ENCODE results near the gene PRR36.
"Not testable (repeated sequence)": the region's sequence is repeated elsewhere in the genome, so short reads cannot be mapped to it uniquely, and the experiment has no call there.

Gene PRR36

DNA sequence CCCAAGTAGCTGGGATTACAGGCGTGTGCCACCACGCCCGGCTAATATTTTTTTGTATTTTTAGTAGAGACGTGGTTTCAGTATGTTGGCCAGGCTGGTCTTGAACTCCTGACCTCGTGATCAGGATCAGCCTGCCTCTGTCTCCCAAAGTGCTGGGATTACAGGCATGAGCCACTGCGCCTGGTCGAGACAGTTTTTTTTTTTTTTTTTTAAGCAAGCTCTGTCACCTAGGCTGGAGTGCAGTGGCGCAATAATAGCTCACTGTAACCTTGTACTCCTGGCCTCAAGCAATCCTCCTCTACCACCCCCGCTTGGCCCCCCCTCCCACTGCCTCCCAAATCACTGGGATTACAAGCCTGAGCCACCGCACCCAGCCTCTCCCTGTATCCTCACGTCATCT, 23.1 kb upstream of the PRR36 start:
- DNase-seq = no peak

- no peak for DNase-seq
Measured at GRCh38 chr19:7895565-7895964, 21.4 kb upstream of the PRR36 start.

GRCh38 chr19:7894612-7895309, 20.6 kb upstream of the PRR36 start:
- no peak for DNase-seq

DNA sequence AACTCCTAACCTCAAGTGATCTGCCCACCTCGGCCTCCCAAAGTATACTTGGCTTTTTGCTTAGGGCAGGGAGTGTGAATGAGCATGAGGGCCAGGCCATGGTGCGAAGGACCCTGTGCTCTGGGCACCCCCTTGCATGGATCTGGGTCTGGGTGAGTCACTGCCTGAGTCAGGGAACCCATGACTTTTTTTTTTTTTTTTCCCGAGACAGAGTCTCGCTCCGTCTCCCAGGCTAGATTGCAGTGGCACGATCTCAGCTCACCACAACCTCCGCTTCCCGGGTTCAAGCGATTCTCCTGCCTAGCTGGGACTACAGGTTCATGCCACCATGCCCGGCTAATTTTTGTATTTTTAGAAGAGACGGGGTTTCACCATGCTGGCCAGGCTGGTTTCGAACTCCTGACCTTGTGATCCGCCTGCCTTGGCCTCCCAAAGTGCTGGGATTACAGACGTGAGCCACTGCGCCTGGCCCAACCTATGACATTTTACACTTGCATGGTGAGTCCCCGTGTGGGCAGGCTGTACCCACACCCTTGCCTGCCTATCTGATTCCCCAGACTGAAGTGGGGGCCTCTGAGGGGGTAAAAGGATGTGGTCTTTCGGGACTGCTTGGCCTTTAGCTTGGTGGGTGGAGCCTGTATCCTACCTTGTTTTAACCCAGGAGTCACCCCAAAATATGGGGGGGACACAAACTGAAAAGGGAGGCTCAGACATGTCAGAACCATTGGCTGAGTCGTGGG, 19.3 kb upstream of the PRR36 start:
- not testable (repeated sequence) for DNase-seq

DNA sequence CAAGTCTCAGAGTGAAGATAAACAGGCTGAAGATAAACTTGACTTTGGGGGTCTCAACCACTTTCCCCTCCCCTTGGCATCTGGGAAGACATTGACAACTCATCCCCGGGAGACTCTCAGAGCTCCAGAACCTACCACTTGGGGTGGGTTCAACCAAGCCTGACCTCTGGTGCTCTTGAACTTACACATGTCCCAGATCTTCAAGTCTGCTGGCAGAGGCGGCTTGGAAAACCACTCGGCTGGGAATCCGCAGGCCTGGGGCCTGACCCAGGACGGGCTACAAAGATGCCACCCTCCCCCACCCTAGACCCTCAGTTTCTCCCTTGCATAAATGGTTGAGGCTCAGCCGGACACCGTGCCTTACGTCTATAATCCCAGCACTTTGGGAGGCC, 14.6 kb upstream of the PRR36 start:
- no peak for DNase-seq

GRCh38 chr19:7888145-7888825, 14.1 kb upstream of the PRR36 start, which contains the start of gene LRRC8E:
TSS of gene LRRC8E (plus strand) at chr19:7888510. CDS start at chr19:7895604, 7,094 bp downstream.
- peak; percentile 76 for DNase-seq

GRCh38 chr19:7887408-7888144, 13.4 kb upstream of the PRR36 start:
- no peak for DNase-seq

DNA sequence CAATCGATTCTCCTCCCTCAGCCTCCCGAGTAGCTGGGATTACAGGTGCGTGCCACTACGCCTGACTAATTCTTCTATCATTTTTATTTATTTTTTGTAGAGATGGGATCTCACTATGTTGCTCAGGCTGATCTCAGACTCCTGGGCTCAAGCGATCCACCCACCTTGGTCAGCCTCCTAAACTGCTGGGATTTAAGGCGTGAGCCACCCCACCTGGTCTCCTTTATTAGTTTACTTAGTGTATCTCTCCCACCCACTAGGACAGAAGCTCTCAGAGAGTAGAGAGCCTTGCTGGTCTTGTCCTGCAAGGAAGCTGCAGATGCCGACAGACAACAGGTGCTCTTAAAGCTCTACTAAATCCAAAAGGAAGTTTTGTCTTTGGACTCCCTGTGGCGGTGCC, 11.6 kb upstream of the PRR36 start:
- no peak for DNase-seq

GRCh38 chr19:7883796-7884570, 9.8 kb upstream of the PRR36 start:
- DNase-seq = no peak

DNA sequence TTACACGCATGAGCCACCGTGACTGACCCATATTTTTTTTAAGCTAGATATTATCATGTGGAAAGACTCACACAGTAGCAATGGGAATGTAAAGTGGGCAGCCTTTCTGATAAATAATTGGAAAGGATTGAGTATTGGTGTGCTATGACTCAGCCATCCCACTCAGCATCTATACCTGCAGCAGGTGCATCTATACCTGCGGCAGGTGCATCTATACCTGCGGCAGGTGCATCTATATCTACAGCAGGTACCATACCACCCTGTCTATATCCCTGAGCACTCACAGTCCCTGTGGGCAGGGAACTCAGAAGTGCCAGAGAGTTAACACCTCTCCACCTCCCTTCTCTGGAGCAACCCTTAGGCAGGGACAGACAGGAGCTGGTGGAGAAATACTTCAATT, 8.9 kb upstream of the PRR36 start:
- DNase-seq = no peak

DNA sequence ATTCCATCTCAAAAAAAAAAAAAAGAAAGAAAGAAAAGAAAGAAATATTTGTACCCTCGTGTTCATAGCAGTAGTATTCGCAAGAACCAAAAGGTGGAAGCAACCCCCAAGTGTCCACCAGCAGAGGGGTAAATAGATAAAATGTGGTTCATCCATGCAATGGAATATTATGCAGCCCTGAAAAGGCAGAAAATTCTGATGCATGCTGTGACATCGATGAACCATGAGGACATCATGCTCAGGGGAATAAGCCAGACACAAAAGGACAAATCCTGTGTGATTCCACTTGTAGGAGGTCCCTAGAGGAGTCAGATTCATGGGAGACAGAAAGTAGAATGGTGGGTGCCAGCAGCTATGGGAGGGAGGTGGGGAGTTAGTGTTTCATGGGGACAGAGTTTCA, 7.7 kb upstream of the PRR36 start:
- no peak for DNase-seq

DNA sequence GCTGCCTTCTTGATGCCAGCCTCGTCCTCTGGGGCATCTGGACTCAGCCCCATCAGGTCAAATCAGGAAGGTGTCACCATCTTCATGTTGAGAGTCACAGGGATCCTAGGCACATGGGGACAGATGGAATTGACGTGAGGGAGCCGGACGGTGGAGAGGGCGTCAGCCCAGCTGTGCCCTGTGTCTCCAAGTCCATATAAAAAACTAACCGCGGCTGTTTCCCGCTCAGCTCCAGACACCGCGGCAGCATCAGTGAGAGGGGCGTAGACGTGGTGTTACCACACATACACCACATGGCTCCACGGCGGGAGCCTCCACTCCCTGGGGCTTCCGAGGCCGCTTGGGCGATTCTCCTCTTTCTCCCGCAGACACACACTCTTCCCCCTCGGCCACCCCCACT, 5.6 kb upstream of the PRR36 start:
- no peak for DNase-seq

- no peak for DNase-seq
Measured at GRCh38 chr19:7879111-7879807, 5.1 kb upstream of the PRR36 start.

DNA sequence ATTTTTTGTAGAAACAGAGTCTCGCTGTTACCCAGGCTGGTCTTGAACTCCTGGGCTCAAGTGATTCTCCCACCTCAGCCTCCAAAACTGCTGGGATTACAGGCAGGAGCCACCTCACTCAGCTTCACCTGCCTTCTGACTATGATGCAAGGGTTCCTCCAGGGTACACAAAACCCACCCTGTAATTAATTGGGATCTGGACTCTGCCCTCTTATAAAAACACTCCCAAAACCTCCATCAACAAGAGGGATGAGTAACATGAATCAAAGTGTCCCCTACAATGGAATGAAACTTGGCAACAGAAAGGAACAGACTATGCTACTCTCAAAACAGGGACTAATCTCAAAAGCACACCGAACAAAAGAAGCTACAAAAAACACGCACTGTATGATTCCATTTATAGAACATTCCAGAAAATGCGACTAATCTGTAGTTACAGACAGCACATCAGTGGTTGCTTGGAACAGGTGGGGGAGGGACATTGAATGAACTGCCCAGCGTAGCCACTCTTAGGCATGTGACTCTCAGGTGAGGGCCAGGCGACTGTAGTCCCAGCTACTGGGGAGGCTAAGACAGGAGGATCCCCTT, 3.2 kb upstream of the PRR36 start:
- no peak for DNase-seq

- no peak for DNase-seq
Measured at GRCh38 chr19:7874897-7875273, 695 bp upstream of the PRR36 start.

- DNase-seq = no peak
Measured at GRCh38 chr19:7873304-7874075, 700 bp downstream of the PRR36 start.

DNA sequence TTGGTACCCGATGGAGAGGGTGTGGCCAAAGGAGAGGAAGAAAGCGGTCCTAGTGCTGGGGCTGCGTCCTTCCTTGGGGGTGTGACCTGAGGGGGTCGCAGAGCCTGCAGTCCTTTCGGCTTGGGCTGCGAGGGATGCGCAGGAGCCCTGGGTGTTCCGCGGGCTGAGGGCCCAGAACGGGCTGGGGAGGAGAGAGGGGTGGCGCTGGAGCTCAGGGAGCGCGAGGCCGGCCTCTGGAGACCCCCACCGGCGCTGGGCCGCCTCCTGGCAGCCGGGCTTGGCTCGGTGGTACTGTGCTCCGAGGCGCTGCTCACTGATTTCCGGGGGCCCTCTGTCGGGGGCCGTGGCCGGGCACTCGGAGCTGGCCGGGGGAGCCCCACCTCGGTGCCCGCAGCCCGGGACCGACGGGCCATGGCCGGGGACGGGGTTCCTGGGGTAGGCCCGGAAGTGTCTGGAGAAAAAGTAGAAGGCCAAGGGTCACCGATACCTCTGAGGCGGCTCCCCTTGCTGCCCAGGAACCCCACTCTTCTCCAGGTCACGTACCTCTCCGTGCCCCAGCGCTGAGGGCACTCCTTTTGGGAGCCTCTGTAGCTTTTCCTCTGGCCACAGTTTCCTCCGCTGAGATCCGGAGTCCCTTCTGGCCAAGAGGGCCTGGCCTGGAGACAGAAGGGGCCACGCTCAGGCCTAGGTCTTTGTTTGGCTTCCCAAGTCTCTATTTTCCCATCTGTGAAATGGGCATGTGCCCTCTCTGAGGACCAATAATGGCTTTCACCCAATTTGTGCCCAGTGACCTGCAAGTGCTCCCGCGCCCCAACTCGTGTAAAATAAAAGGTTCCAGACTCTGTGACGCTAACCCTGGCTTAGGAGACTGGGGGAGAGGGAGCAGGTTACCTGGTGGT, 1.6 kb downstream of the PRR36 start:
- no peak for DNase-seq

DNA sequence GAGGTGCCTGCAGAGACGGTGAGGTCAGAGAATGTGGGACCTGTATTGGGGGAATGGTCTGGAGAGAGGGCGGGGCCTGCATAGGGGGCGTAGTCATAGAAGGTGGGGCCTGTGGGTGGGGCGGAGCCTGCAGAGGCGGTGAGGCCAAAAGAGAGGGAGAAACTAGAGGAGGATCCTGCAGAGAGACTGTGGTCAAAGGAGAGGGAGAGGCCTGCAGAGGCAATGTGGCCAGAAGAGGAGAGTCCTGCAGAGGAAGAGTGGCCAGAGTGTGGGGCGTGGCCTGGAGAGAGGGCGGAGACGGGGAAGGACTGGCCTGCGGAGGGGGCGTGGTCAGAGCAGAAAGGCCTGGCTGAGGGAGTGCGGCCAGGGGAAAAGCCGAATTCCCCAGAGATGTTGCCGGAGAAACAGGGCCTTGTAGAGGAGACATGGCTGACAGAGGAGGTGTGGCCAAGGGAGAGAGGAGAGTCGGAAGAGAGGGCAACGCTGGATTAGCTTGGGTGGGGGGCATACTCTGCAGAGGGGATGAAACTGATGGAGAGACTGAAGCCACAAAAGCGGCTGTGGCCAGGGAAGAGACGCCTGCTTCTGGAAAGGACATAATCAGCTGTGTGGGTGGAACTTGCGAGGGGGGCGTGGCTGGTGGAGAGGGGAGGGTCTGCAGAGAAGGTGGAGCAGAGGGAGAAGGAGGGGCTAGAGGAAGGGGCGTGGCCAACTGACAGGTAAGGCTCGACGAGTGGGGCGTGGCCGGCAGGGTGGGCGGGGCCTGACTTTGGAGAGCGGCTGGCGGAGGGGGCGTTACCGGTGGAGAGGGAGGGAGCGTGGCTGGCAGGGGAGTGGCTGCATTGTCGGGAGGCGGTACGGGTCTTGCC, 2.5 kb downstream of the PRR36 start:
- DNase-seq = peak; percentile 89

Data from stimulated activated CD4-positive, alpha-beta T cell treated with anti-CD3 and anti-CD28 coated beads, Interleukin-15, amount 100 ng/mL, for 24 hours (primary cell).